ENCODE results near the gene CGNL1. TPM values are rescaled to one million over a fixed set of nuclear protein-coding genes. Genes with fewer than 3 reads are reported as not detected.
A peak's percentile ranks its signal among the peaks of the same experiment; 100 is the strongest.

Gene CGNL1
- total RNA-seq, 2 donors from 2014 or later: 16.4 to 29.8 TPM

DNA sequence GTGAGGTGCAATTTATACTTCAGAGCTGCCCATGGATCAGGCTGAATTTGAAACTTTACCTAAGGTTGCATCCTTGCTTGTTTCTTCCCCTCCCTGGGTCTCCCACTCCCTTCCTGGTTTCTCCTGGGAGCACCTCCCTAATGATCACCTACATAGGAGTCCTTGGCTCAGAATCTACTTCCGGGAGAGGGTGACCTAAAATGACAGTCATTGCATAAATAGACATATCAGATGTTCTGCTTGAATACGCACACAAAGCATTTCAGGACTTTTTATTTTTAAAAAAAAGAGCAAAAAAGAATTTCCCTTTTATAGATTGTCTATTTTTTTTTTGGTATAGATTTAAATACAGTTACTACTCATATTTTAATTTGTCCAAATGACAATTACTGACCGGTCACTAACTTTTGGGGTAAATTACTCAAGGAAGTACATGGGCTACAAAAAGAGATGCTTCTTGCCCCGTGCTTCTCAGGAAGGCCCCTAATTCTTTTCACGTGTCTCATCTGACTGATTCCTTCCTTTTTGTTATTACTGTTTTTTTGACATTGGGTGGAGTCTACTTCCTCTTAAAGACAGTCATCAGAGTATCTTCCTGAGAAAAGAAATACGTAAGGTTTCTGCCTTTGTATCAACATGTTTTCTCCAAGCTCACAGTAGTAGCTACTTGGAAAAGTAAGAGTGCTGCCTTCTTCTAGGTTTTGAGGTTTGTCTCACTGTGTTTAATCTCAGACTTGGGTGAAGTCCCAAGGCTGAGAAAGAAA lies 210.5 kb downstream of the CGNL1 start:
- Histone ChIP-seq H3K4me3 (no peak overlapping the region), H3K36me3 (no peaks in the 10 kb centered on the region), H3K27ac (no peak overlapping the region), H3K27me3 (no peaks in the 10 kb centered on the region), H3K4me1 (peaks cover 0 to 27% of the 10 kb centered on the region in 2 donors), H3K9me3 (no peaks in the 10 kb centered on the region)
- TF ChIP-seq, protein P1, sequence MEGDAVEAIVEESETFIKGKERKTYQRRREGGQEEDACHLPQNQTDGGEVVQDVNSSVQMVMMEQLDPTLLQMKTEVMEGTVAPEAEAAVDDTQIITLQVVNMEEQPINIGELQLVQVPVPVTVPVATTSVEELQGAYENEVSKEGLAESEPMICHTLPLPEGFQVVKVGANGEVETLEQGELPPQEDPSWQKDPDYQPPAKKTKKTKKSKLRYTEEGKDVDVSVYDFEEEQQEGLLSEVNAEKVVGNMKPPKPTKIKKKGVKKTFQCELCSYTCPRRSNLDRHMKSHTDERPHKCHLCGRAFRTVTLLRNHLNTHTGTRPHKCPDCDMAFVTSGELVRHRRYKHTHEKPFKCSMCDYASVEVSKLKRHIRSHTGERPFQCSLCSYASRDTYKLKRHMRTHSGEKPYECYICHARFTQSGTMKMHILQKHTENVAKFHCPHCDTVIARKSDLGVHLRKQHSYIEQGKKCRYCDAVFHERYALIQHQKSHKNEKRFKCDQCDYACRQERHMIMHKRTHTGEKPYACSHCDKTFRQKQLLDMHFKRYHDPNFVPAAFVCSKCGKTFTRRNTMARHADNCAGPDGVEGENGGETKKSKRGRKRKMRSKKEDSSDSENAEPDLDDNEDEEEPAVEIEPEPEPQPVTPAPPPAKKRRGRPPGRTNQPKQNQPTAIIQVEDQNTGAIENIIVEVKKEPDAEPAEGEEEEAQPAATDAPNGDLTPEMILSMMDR (IDR thresholded peaks at IDR 0.05): no peak
- DNase-seq (ENCODE audit: low spot score): no peak

DNA sequence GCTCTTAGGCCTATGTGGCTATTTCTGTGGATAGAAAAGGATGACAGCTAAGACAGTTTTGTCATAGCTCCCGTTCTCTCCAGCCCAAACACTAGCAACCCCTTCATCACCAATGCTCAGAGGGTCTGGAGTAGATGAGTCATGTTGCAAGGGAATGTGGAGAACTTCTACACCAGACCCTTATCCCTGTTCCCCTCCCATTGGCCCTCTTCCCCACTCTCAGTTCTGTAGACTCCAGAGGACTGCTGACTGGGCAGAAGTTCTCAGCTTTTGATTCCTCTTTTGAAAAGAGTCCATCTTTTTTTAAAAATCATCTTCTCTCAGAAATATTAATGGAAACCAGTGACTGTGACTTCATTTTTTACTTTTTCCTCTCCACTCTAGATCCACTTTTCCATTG lies 213.0 kb downstream of the CGNL1 start:
- H3K4me1 ChIP-seq: peaks cover 0 to 27% of the 10 kb centered on the region in 2 donors
- no peak for DNase-seq (ENCODE audit: low spot score)
- no peak overlapping the region for H3K4me3 ChIP-seq
- H3K36me3 ChIP-seq: peaks cover 11% of the 10 kb centered on the region
- no peaks in the 10 kb centered on the region for H3K9me3 ChIP-seq
- peak overlapping the region; percentile 37 to 91 for H3K27ac ChIP-seq
- H3K27me3 ChIP-seq: no peaks in the 10 kb centered on the region
- TF ChIP-seq, protein P1 (IDR thresholded peaks at IDR 0.05): no peak

DNA sequence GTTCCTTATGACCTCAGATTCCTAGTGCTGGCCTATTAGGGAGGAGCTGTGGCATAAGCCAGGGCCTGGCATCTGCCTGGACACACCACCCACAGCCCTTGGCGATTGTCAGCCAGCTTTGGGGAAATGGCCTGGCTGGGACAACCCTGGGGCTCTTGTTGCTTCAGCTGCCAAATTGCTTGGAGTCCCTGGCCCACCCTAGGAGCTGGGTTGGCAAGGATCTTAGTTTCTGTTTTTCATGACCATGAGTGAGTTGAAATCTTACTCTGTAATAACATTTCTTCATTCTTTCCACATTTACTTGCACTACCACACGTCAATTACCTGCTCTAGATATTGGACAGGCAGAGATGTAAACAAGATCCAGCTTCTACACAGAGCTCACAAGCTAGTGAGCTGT lies 213.4 kb downstream of the CGNL1 start:
- TF ChIP-seq, protein P1 (IDR thresholded peaks at IDR 0.05): no peak
- H3K4me1 ChIP-seq: peaks cover 0 to 27% of the 10 kb centered on the region in 2 donors
- peak; percentile 64 for DNase-seq (ENCODE audit: low spot score)
- peak overlapping the region; percentile 37 to 91 for H3K27ac ChIP-seq
- H3K9me3 ChIP-seq: no peaks in the 10 kb centered on the region
- no peaks in the 10 kb centered on the region for H3K27me3 ChIP-seq
- no peak overlapping the region for H3K4me3 ChIP-seq
- peaks cover 12% of the 10 kb centered on the region for H3K36me3 ChIP-seq

GRCh38 chr15:57591237-57591821 lies 215.0 kb downstream of the CGNL1 start:
- Histone ChIP-seq H3K9me3 (no peaks in the 10 kb centered on the region), H3K27ac (peak overlapping the region; percentile 91 to 93), H3K36me3 (peaks cover 12% of the 10 kb centered on the region), H3K27me3 (no peaks in the 10 kb centered on the region), H3K4me3 (peak overlapping the region; percentile 72 to 81), H3K4me1 (peaks cover 0 to 34% of the 10 kb centered on the region in 2 donors)
- TF ChIP-seq, protein P1 (IDR thresholded peaks at IDR 0.05): no peak
- no peak for DNase-seq (ENCODE audit: low spot score)

GRCh38 chr15:57591822-57592367 lies 215.6 kb downstream of the CGNL1 start, which contains the start of gene MYZAP:
MYZAP (plus strand) TSS chr15:57591904; CDS start chr15:57592035, 131 bp downstream.
- peak; percentile 64 for DNase-seq (ENCODE audit: low spot score)
- Histone ChIP-seq H3K27me3 (no peaks in the 10 kb centered on the region), H3K4me1 (peaks cover 0 to 39% of the 10 kb centered on the region in 2 donors), H3K4me3 (peak within 1 kb of the TSS; percentile 72 to 81), H3K9me3 (no peaks in the 10 kb centered on the region), H3K36me3 (peaks cover 12% of the 10 kb centered on the region), H3K27ac (peak within 1 kb of the TSS; percentile 91 to 93)
- TF ChIP-seq, protein P1 (IDR thresholded peaks at IDR 0.05): no peak
